ENCODE results near the gene GNAZ.

DNA sequence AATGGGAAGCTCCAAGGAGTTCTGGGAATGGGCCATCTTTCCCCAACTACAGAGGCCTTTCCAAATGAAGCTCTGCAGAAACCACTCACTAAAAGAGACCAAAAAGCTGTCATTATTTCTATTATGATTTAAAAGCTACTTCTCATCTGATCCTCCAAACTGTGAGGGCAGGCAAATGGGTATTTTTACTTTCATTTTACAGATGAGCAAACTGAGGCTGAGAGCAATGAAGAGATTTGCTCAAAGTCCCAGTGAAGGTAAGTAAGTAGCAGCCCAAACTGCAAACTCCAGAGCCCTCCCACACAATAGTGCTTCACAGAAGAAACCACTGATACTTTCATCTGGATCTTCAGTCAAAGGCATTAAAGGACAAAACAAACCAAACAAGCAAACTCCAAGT lies 70.1 kb downstream of the GNAZ start:
- TF ChIP-seq, protein P1, sequence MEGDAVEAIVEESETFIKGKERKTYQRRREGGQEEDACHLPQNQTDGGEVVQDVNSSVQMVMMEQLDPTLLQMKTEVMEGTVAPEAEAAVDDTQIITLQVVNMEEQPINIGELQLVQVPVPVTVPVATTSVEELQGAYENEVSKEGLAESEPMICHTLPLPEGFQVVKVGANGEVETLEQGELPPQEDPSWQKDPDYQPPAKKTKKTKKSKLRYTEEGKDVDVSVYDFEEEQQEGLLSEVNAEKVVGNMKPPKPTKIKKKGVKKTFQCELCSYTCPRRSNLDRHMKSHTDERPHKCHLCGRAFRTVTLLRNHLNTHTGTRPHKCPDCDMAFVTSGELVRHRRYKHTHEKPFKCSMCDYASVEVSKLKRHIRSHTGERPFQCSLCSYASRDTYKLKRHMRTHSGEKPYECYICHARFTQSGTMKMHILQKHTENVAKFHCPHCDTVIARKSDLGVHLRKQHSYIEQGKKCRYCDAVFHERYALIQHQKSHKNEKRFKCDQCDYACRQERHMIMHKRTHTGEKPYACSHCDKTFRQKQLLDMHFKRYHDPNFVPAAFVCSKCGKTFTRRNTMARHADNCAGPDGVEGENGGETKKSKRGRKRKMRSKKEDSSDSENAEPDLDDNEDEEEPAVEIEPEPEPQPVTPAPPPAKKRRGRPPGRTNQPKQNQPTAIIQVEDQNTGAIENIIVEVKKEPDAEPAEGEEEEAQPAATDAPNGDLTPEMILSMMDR (IDR thresholded peaks at IDR 0.05; ENCODE audit: low read depth, low read length), result no peak
- TF ChIP-seq POLR2A (IDR thresholded peaks at IDR 0.05; ENCODE audit: extremely low read depth, insufficient read length) (no peak), MYC (IDR thresholded peaks at IDR 0.05; ENCODE audit: low read depth, low read length) (no peak)
- TF ChIP-seq, protein P2, sequence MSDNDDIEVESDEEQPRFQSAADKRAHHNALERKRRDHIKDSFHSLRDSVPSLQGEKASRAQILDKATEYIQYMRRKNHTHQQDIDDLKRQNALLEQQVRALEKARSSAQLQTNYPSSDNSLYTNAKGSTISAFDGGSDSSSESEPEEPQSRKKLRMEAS (IDR thresholded peaks at IDR 0.05; ENCODE audit: low read depth, low read length), result no peak

Data from NB4 (cell line).